HTERT RPE-1 (cell line): ENCODE results near the gene RALGAPA2.

Experiments
- in situ Hi-C: fragments of 300-500 bp; cut with MboI; formaldehyde crosslinking; loops from 4 replicates; pipeline ENCODE4 v1.14.3; 2020; ENCODE audit warnings: low sequenced_read_pairs

Gene RALGAPA2

GRCh38 chr20:20446001-20446400 lies 266.4 kb downstream of the RALGAPA2 start:
- in situ Hi-C loops: no loop called here

- in situ Hi-C loops: no loop called here
Measured at GRCh38 chr20:20443504-20443903, 268.9 kb downstream of the RALGAPA2 start.

GRCh38 chr20:20442466-20442865 lies 270.0 kb downstream of the RALGAPA2 start:
- in situ Hi-C loops: no loop called here

GRCh38 chr20:20440886-20441658 lies 271.4 kb downstream of the RALGAPA2 start:
- in situ Hi-C loops: no loop called here

- in situ Hi-C loops: no loop called here
Measured at GRCh38 chr20:20440481-20440880, 272.0 kb downstream of the RALGAPA2 start.

- in situ Hi-C loops: no loop called here
Measured at GRCh38 chr20:20439602-20440190, 272.7 kb downstream of the RALGAPA2 start.

- in situ Hi-C loops: no loop called here
Measured at GRCh38 chr20:20437314-20437713, 275.1 kb downstream of the RALGAPA2 start.

- in situ Hi-C loops: no loop called here
Measured at GRCh38 chr20:20436689-20437088, 275.8 kb downstream of the RALGAPA2 start.

GRCh38 chr20:20435453-20435852 lies 277.0 kb downstream of the RALGAPA2 start:
- in situ Hi-C loops: no loop called here

- in situ Hi-C loops: no loop called here
Measured at GRCh38 chr20:20432618-20433286, 279.7 kb downstream of the RALGAPA2 start.

GRCh38 chr20:20430066-20430465 lies 282.4 kb downstream of the RALGAPA2 start:
- in situ Hi-C loops: no loop called here

- in situ Hi-C loops: no loop called here
Measured at GRCh38 chr20:20428067-20428466, 284.4 kb downstream of the RALGAPA2 start.

- in situ Hi-C loops: no loop called here
Measured at GRCh38 chr20:20427227-20427864, 285.1 kb downstream of the RALGAPA2 start.

- in situ Hi-C loops: no loop called here
Measured at GRCh38 chr20:20426655-20426907, 285.9 kb downstream of the RALGAPA2 start.

- in situ Hi-C loops: no loop called here
Measured at GRCh38 chr20:20425823-20426654, 286.4 kb downstream of the RALGAPA2 start.

GRCh38 chr20:20423117-20423516 lies 289.3 kb downstream of the RALGAPA2 start:
- in situ Hi-C loops: no loop called here

- in situ Hi-C loops: no loop called here
Measured at GRCh38 chr20:20417876-20418676, 294.4 kb downstream of the RALGAPA2 start.

- in situ Hi-C loops: no loop called here
Measured at GRCh38 chr20:20415321-20415720, 297.1 kb downstream of the RALGAPA2 start.

GRCh38 chr20:20414640-20415220 lies 297.7 kb downstream of the RALGAPA2 start:
- in situ Hi-C loops: no loop called here

GRCh38 chr20:20413810-20414281 lies 298.6 kb downstream of the RALGAPA2 start:
- in situ Hi-C loops: no loop called here
